Breast epithelium (tissue), 4 donors: ENCODE data around the gene OSBPL10. TPM values are rescaled to one million over a fixed set of nuclear protein-coding genes. Genes with fewer than 3 reads are reported as not detected.
"Not testable (repeated sequence)": the region's sequence is repeated elsewhere in the genome, so short reads cannot be mapped to it uniquely, and the experiment has no call there.

ENCODE experiments used
- DNase-seq, 2 donors: peaks; one replicate each; pipeline ENCODE4 v3.0.0-alpha.2; 2019; ENCODE audit warnings: low spot score in 2 of 2
- H3K27ac ChIP-seq, 2 donors: fragments of 200-600 bp; sonication (generic) in 1 of 2; one replicate each; pipeline ENCODE4 v1.5.1; 2016 to 2019; ENCODE audit warnings: mild to moderate bottlenecking in 1 of 2
- H3K27me3 ChIP-seq, 2 donors: fragments of 200-600 bp; sonication (generic) in 1 of 2; one replicate each; pipeline versions ENCODE4 v1.5.1 to v1.6.0; 2017 to 2019; ENCODE audit warnings: control low read depth in 1 of 2, mild to moderate bottlenecking in 1 of 2
- H3K36me3 ChIP-seq: fragments of 200-600 bp; one replicate; pipeline ENCODE4 v1.5.1; 2019
- H3K4me1 ChIP-seq, 2 donors: fragments of 200-600 bp; sonication (generic); one replicate each; pipeline ENCODE4 v1.5.1; 2016 to 2019; ENCODE audit warnings: control low read depth in 1 of 2
- H3K4me3 ChIP-seq, 3 donors: fragments of 200-600 bp; sonication (generic); 1 replicate in 2 of 3; 2 replicates in 1 of 3; pipeline ENCODE4 v1.5.1; 2016 to 2019; ENCODE audit warnings: mild to moderate bottlenecking in 3 of 3, moderate library complexity in 2 of 3
- H3K9me3 ChIP-seq, 2 donors: fragments of 200-600 bp; sonication (generic) in 1 of 2; one replicate each; pipeline ENCODE4 v1.5.1; 2016 to 2019; ENCODE audit warnings: control low read depth in 1 of 2
- CTCF ChIP-seq, 3 donors: fragments of 450-650 bp; IDR thresholded peaks; one replicate each; pipeline ENCODE4 v1.5.1; 2016 to 2017; ENCODE audit warnings: antibody characterized with exemption in 3 of 3, mild to moderate bottlenecking in 3 of 3, moderate library complexity in 3 of 3
- POLR2A ChIP-seq: fragments of 450-650 bp; IDR thresholded peaks from one replicate; pipeline ENCODE4 v1.6.1; 2016; ENCODE audit warnings: antibody characterized with exemption, mild to moderate bottlenecking, moderate library complexity
- POLR2AphosphoS5 ChIP-seq, 3 donors: sonication (generic); formaldehyde crosslinking; IDR thresholded peaks; one replicate each; pipeline ENCODE4 v1.6.1; 2017; ENCODE audit warnings: antibody characterized with exemption in 3 of 3
- intact Hi-C: fragments of 100-400 bp; cut with DNase I; formaldehyde crosslinking; loops from one replicate; pipeline ENCODE4 v1.15.1; 2023; ENCODE audit warnings: low total_unique reads
- total RNA-seq, 3 donors: library from RNA; depleted of rRNA; stranded (reverse); fragments of >200 nt; gene quantifications; one replicate each; pipeline ENCODE4 v1.1.0, GENCODE V29; 2016

The OSBPL10 gene
- total RNA-seq, 3 donors from 2014 or later: 17.6 to 47.4 (median 26.5) TPM

- Histone ChIP-seq H3K9me3 (no peaks in the 10 kb centered on the region), H3K36me3 (no peaks in the 10 kb centered on the region), H3K4me3 (no peak overlapping the region), H3K27ac (no peak overlapping the region), H3K27me3 (no peaks in the 10 kb centered on the region), H3K4me1 (no peaks in the 10 kb centered on the region)
- intact Hi-C loops: no loop called here
- no peak for DNase-seq
- no peak for TF ChIP-seq CTCF (IDR thresholded peaks at IDR 0.05)
- TF ChIP-seq POLR2AphosphoS5 (IDR thresholded peaks at IDR 0.05): no peak
- TF ChIP-seq POLR2A: no peak
Measured at GRCh38 chr3:31878231-31878838, 102.7 kb downstream of the OSBPL10 start.

GRCh38 chr3:31876331-31876730, 104.7 kb downstream of the OSBPL10 start:
- H3K9me3 ChIP-seq: no peaks in the 10 kb centered on the region
- no peak for DNase-seq

GRCh38 chr3:31875437-31875836, 105.6 kb downstream of the OSBPL10 start:
- no peak overlapping the region for H3K4me3 ChIP-seq
- H3K9me3 ChIP-seq: no peaks in the 10 kb centered on the region
- no peak overlapping the region for H3K27ac ChIP-seq
- DNase-seq: no peak
- no peaks in the 10 kb centered on the region for H3K4me1 ChIP-seq
- no peaks in the 10 kb centered on the region for H3K36me3 ChIP-seq
- no peak for TF ChIP-seq POLR2AphosphoS5 (IDR thresholded peaks at IDR 0.05)
- no peak for TF ChIP-seq CTCF (IDR thresholded peaks at IDR 0.05)
- TF ChIP-seq POLR2A: no peak
- no peaks in the 10 kb centered on the region for H3K27me3 ChIP-seq
- intact Hi-C loops: no loop called here

More at GRCh38 chr3:31876331-31876730, 104.7 kb downstream of the OSBPL10 start:
- TF ChIP-seq POLR2AphosphoS5 (IDR thresholded peaks at IDR 0.05): no peak
- no peak for TF ChIP-seq POLR2A
- no peak for TF ChIP-seq CTCF (IDR thresholded peaks at IDR 0.05)
- no peaks in the 10 kb centered on the region for H3K36me3 ChIP-seq
- H3K4me3 ChIP-seq: no peak overlapping the region
- H3K27me3 ChIP-seq: no peaks in the 10 kb centered on the region
- no peak overlapping the region for H3K27ac ChIP-seq
- intact Hi-C loops: no loop called here
- no peaks in the 10 kb centered on the region for H3K4me1 ChIP-seq

- Histone ChIP-seq H3K27me3 (no peaks in the 10 kb centered on the region), H3K36me3 (no peaks in the 10 kb centered on the region), H3K9me3 (no peaks in the 10 kb centered on the region), H3K27ac (no peak overlapping the region), H3K4me1 (no peaks in the 10 kb centered on the region), H3K4me3 (no peak overlapping the region)
- TF ChIP-seq POLR2A (no peak), CTCF (IDR thresholded peaks at IDR 0.05) (no peak), POLR2AphosphoS5 (IDR thresholded peaks at IDR 0.05) (no peak)
- no peak for DNase-seq
- intact Hi-C loops: no loop called here
Measured at GRCh38 chr3:31873254-31873820, 107.7 kb downstream of the OSBPL10 start.

- H3K4me3 ChIP-seq: no peak overlapping the region
Measured at GRCh38 chr3:31871939-31872507, 109.0 kb downstream of the OSBPL10 start.

GRCh38 chr3:31870111-31870510, 111.0 kb downstream of the OSBPL10 start:
- H3K36me3 ChIP-seq, H3K27ac ChIP-seq, H3K27me3 ChIP-seq, H3K4me1 ChIP-seq, H3K9me3 ChIP-seq, H3K4me3 ChIP-seq, DNase-seq, intact Hi-C loops: not testable (repeated sequence)

More at GRCh38 chr3:31871939-31872507, 109.0 kb downstream of the OSBPL10 start:
- no peaks in the 10 kb centered on the region for H3K27me3 ChIP-seq
- intact Hi-C loops: no loop called here
- no peak overlapping the region for H3K27ac ChIP-seq
- H3K36me3 ChIP-seq: no peaks in the 10 kb centered on the region
- no peak for TF ChIP-seq POLR2AphosphoS5 (IDR thresholded peaks at IDR 0.05)
- TF ChIP-seq CTCF (IDR thresholded peaks at IDR 0.05): no peak
- TF ChIP-seq POLR2A: no peak
- H3K9me3 ChIP-seq: no peaks in the 10 kb centered on the region
- no peak for DNase-seq
- H3K4me1 ChIP-seq: no peaks in the 10 kb centered on the region
